Kidney (tissue), 14 donors: ENCODE data around the gene OLIG2. TPM values are rescaled to one million over a fixed set of nuclear protein-coding genes. Genes with fewer than 3 reads are reported as not detected.

Experiments
- DNase-seq, 5 donors: peaks; one replicate each; pipeline ENCODE4 v3.0.0-alpha.2; 2013 to 2020
- FAIRE-seq: peaks from 2 replicates; lab custom pipeline; 2012; peaks lifted over from hg19 to GRCh38; lab: Jason Lieb, UNC
- H3K27ac ChIP-seq, 2 donors: one replicate each; pipeline ENCODE4 v1.7.0; 2013; ENCODE audit warnings: low read depth in 2 of 2, low read length in 2 of 2, inconsistent platforms in 1 of 2
- H3K27me3 ChIP-seq: one replicate; pipeline ENCODE4 v1.7.1; 2013; ENCODE audit warnings: low read length, inconsistent platforms; ENCODE audit not compliant: control insufficient read depth, insufficient read depth
- H3K36me3 ChIP-seq, 3 donors: one replicate each; pipeline versions ENCODE4 v1.7.0 to v1.7.1; 2013; ENCODE audit warnings: low read length in 3 of 3, control low read depth in 1 of 3, inconsistent platforms in 1 of 3; ENCODE audit not compliant: insufficient read depth in 3 of 3, control insufficient read depth in 2 of 3
- H3K4me1 ChIP-seq, 3 donors: one replicate each; pipeline versions ENCODE4 v1.7.0 to v1.7.1; 2013; ENCODE audit warnings: low read length in 3 of 3, inconsistent platforms in 1 of 3, low read depth in 1 of 3; ENCODE audit not compliant: control insufficient read depth in 2 of 3, insufficient read depth in 2 of 3
- H3K4me3 ChIP-seq, 3 donors: one replicate each; pipeline versions ENCODE4 v1.7.0 to v1.8.1; 2013; ENCODE audit warnings: low read length in 3 of 3, control low read depth in 1 of 3, inconsistent platforms in 1 of 3
- H3K9ac ChIP-seq, 3 donors: one replicate each; pipeline versions ENCODE4 v1.7.0 to v1.7.1; 2013; ENCODE audit warnings: low read length in 3 of 3, control low read depth in 1 of 3, inconsistent platforms in 1 of 3
- H3K9me3 ChIP-seq, 3 donors: one replicate each; pipeline versions ENCODE4 v1.7.0 to v1.7.1; 2013; ENCODE audit warnings: low read length in 3 of 3, control low read depth in 1 of 3, inconsistent platforms in 1 of 3; ENCODE audit not compliant: control insufficient read depth in 2 of 3, insufficient read depth in 1 of 3
- intact Hi-C: fragments of 100-400 bp; cut with DNase I; formaldehyde crosslinking; loops from one replicate; pipeline ENCODE4 v1.11.1; 2022
- polyA plus RNA-seq: library from polyadenylated mRNA; stranded (reverse); fragments of 350-450 nt; fragmentation: Illumina TruSeq; extraction: RNeasy Lipid Tissue Mini Kit (QIAGEN cat#74804); gene quantifications from one replicate; pipeline ENCODE4 v1.2.3, GENCODE V29; 2014; ENCODE audit warnings: low read depth, low replicate concordance; ENCODE audit not compliant: insufficient read depth
- total RNA-seq: library from RNA; stranded (reverse); fragmentation: NEBNext Ultra II Directional; extraction: Animal tissue kit (Norgen Biotek cat#: 25700); gene quantifications from one replicate; pipeline ENCODE4 v1.2.1, GENCODE V29; 2021
- TF ChIP-seq, protein P1 (sequence below): IDR thresholded peaks from 3 replicates; pipeline ENCODE4 v1.5.1; 2012; ENCODE audit warnings: mild to moderate bottlenecking, moderate library complexity, borderline replicate concordance; ENCODE audit not compliant: insufficient read depth; ENCODE audit errors: extremely low read depth
- donor health status: control.
- donor health status: control.
- donor health status: control.
- donor health status: control.
- donor health status: control.
- donor health status: DM: yes; HTN: yes; CAD: no.
- donor health status: Normal renal cell carcinoma (clear cell type).

OLIG2 gene
- total and polyA plus RNA-seq, 2 donors from 2014 or later = not detected

DNA sequence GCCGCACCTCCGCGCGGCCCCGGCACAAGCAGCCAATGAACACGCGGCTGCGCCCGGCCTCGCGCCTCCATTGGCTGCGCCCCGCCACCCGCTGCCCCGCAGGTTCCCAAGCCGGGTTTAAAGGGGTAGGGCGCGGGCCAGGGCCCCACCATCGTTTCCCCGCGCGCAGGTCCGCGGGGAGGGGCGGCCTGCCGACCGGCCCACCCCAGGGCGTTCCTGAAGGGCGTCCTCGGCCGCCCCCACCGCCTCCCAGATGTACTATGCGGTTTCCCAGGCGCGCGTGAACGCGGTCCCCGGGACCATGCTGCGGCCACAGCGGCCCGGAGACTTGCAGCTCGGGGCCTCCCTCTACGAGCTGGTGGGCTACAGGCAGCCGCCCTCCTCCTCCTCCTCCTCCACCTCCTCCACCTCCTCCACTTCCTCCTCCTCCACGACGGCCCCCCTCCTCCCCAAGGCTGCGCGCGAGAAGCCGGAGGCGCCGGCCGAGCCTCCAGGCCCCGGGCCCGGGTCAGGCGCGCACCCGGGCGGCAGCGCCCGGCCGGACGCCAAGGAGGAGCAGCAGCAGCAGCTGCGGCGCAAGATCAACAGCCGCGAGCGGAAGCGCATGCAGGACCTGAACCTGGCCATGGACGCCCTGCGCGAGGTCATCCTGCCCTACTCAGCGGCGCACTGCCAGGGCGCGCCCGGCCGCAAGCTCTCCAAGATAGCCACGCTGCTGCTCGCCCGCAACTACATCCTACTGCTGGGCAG is 44.4 kb downstream of the OLIG2 start, which contains the start of gene OLIG1:
TSS of gene OLIG1 (plus strand) at position 148 of the 750 bp plus-strand sequence. CDS start at position 254, 106 bp downstream.
- H3K27me3 ChIP-seq = peaks cover 57% of the 10 kb centered on the region
- TF ChIP-seq, protein P1, sequence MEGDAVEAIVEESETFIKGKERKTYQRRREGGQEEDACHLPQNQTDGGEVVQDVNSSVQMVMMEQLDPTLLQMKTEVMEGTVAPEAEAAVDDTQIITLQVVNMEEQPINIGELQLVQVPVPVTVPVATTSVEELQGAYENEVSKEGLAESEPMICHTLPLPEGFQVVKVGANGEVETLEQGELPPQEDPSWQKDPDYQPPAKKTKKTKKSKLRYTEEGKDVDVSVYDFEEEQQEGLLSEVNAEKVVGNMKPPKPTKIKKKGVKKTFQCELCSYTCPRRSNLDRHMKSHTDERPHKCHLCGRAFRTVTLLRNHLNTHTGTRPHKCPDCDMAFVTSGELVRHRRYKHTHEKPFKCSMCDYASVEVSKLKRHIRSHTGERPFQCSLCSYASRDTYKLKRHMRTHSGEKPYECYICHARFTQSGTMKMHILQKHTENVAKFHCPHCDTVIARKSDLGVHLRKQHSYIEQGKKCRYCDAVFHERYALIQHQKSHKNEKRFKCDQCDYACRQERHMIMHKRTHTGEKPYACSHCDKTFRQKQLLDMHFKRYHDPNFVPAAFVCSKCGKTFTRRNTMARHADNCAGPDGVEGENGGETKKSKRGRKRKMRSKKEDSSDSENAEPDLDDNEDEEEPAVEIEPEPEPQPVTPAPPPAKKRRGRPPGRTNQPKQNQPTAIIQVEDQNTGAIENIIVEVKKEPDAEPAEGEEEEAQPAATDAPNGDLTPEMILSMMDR = no peak
- H3K4me1 ChIP-seq = peaks cover 0 to 2% (median 0%) of the 10 kb centered on the region in 3 donors
- H3K4me3 ChIP-seq = peak within 1 kb of the TSS in 2 of 3 donors; percentile 70 to 74
- DNase-seq (peak; percentile 53 to 82 (median 65)), FAIRE-seq (no peak)
- H3K36me3 ChIP-seq = no peaks in the 10 kb centered on the region
- H3K27ac ChIP-seq = peak within 1 kb of the TSS in 1 of 2 donors; percentile 9
- intact Hi-C loops = no loop called here
- no peak within 1 kb of the TSS for H3K9ac ChIP-seq
- H3K9me3 ChIP-seq = no peaks in the 10 kb centered on the region

DNA sequence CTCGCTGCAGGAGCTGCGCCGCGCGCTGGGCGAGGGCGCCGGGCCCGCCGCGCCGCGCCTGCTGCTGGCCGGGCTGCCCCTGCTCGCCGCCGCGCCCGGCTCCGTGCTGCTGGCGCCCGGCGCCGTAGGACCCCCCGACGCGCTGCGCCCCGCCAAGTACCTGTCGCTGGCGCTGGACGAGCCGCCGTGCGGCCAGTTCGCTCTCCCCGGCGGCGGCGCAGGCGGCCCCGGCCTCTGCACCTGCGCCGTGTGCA is 44.9 kb downstream of the OLIG2 start:
- H3K27me3 ChIP-seq = peaks cover 61% of the 10 kb centered on the region

DNA sequence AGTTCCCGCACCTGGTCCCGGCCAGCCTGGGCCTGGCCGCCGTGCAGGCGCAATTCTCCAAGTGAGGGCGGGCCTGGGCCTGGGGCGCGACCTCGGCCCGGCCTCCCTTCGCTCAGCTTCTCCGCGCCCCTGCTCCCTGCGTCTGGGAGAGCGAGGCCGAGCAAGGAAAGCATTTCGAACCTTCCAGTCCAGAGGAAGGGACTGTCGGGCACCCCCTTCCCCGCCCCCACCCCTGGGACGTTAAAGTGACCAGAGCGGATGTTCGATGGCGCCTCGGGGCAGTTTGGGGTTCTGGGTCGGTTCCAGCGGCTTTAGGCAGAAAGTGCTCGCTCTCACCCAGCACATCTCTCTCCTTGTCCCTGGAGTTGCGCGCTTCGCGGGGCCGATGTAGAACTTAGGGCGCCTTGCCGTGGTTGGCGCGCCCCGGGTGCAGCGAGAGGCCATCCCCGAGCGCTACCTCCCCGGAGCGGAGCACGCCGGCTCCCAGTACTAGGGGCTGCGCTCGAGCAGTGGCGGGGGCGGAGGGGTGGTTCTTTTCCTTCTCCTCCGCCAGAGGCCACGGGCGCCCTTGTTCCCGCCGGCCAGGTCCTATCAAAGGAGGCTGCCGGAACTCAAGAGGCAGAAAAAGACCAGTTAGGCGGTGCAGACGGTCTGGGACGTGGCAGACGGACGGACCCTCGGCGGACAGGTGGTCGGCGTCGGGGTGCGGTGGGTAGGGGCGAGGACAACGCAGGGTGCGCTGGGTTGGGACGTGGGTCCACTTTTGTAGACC is 45.4 kb downstream of the OLIG2 start:
- Histone ChIP-seq H3K4me3 (peak overlapping the region in 2 of 3 donors; percentile 70 to 74), H3K4me1 (peaks cover 0 to 6% (median 0%) of the 10 kb centered on the region in 3 donors), H3K36me3 (no peaks in the 10 kb centered on the region), H3K27me3 (peaks cover 62% of the 10 kb centered on the region), H3K9me3 (no peaks in the 10 kb centered on the region), H3K9ac (peak overlapping the region in 1 of 3 donors; percentile 74), H3K27ac (peak overlapping the region; percentile 17 to 56)
- no peak for FAIRE-seq
- TF ChIP-seq, protein P1 = no peak
- intact Hi-C loops = no loop called here
- DNase-seq = peak in 4 of 5 donors; percentile 36 to 50 (median 46)

More for the DNA sequence above, 44.9 kb downstream of the OLIG2 start:
- Histone ChIP-seq H3K9me3 (no peaks in the 10 kb centered on the region), H3K36me3 (no peaks in the 10 kb centered on the region), H3K27ac (peak overlapping the region in 1 of 2 donors; percentile 9), H3K9ac (no peak overlapping the region), H3K4me3 (peak overlapping the region in 2 of 3 donors; percentile 70 to 74), H3K4me1 (peaks cover 0 to 5% (median 0%) of the 10 kb centered on the region in 3 donors)
- no peak for FAIRE-seq
- intact Hi-C loops = no loop called here
- no peak for DNase-seq
- TF ChIP-seq, protein P1 = no peak
